Measurements from ENCODE around the gene BABAM2.
"Not testable (repeated sequence)": the region's sequence is repeated elsewhere in the genome, so short reads cannot be mapped to it uniquely, and the experiment has no call there.

Gene BABAM2

GRCh38 chr2:27890146-27890923 is at the start of gene BABAM2, which contains the start of gene RBKS:
TSS of gene BABAM2 (plus strand) at chr2:27890729. CDS start at chr2:27894557, 3,828 bp downstream.
TSS of gene RBKS (minus strand) at chr2:27890387. CDS start at chr2:27890345, 42 bp downstream.
- DNase-seq (ENCODE audit: low read depth in 2 of 2), result peak; percentile 61 to 64

GRCh38 chr2:27842894-27843293 is 47.6 kb upstream of the BABAM2 start:
- no peak for DNase-seq (ENCODE audit: low read depth in 2 of 2)

- no peak for DNase-seq (ENCODE audit: low read depth in 2 of 2)
These were observed 46.5 kb upstream of the BABAM2 start for GRCh38 chr2:27843992-27844391.

- DNase-seq (ENCODE audit: low read depth in 2 of 2), result no peak
These were observed 45.7 kb upstream of the BABAM2 start for GRCh38 chr2:27844821-27845255.

GRCh38 chr2:27847333-27847732 is 43.2 kb upstream of the BABAM2 start:
- no peak for DNase-seq (ENCODE audit: low read depth in 2 of 2)

GRCh38 chr2:27849558-27850205 is 40.8 kb upstream of the BABAM2 start:
- DNase-seq (ENCODE audit: low read depth in 2 of 2), result no peak

GRCh38 chr2:27852691-27853090 is 37.8 kb upstream of the BABAM2 start:
- no peak for DNase-seq (ENCODE audit: low read depth in 2 of 2)

GRCh38 chr2:27854229-27854862 is 36.2 kb upstream of the BABAM2 start:
- DNase-seq (ENCODE audit: low read depth in 2 of 2), result no peak

- DNase-seq (ENCODE audit: low read depth in 2 of 2), result no peak
These were observed 35.1 kb upstream of the BABAM2 start for GRCh38 chr2:27855476-27855875.

- DNase-seq (ENCODE audit: low read depth in 2 of 2), result no peak
These were observed 34.1 kb upstream of the BABAM2 start for GRCh38 chr2:27856386-27856785.

- DNase-seq (ENCODE audit: low read depth in 2 of 2), result no peak
These were observed 33.6 kb upstream of the BABAM2 start for GRCh38 chr2:27856956-27857355.

- no peak for DNase-seq (ENCODE audit: low read depth in 2 of 2)
These were observed 32.9 kb upstream of the BABAM2 start for GRCh38 chr2:27857417-27858172.

GRCh38 chr2:27860111-27860510 is 30.4 kb upstream of the BABAM2 start:
- DNase-seq (ENCODE audit: low read depth in 2 of 2), result peak; percentile 64 to 67

GRCh38 chr2:27863146-27863545 is 27.4 kb upstream of the BABAM2 start:
- DNase-seq (ENCODE audit: low read depth in 2 of 2), result no peak

GRCh38 chr2:27863955-27864354 is 26.6 kb upstream of the BABAM2 start:
- not testable (repeated sequence) for DNase-seq (ENCODE audit: low read depth in 2 of 2)

GRCh38 chr2:27866237-27866636 is 24.3 kb upstream of the BABAM2 start:
- no peak for DNase-seq (ENCODE audit: low read depth in 2 of 2)

- no peak for DNase-seq (ENCODE audit: low read depth in 2 of 2)
These were observed 20.8 kb upstream of the BABAM2 start for GRCh38 chr2:27869763-27870162.

GRCh38 chr2:27870724-27871123 is 19.8 kb upstream of the BABAM2 start:
- no peak for DNase-seq (ENCODE audit: low read depth in 2 of 2)

- DNase-seq (ENCODE audit: low read depth in 2 of 2), result no peak
These were observed 18.7 kb upstream of the BABAM2 start for GRCh38 chr2:27871802-27872201.

- DNase-seq (ENCODE audit: low read depth in 2 of 2), result no peak
These were observed 17.4 kb upstream of the BABAM2 start for GRCh38 chr2:27873091-27873490.

GRCh38 chr2:27875089-27875881 is 15.2 kb upstream of the BABAM2 start:
- no peak for DNase-seq (ENCODE audit: low read depth in 2 of 2)

Measured in fibroblast of skin of left biceps (primary cell).